Raji (cell line): ENCODE data around the gene PPP1R3F.

ENCODE experiments used
- POLR2A ChIP-seq: IDR thresholded peaks from 2 replicates; pipeline ENCODE4 v1.6.1; 2011; ENCODE audit warnings: low read depth, low read length, control low read depth; ENCODE audit not compliant: insufficient read depth

The PPP1R3F gene, protein sequence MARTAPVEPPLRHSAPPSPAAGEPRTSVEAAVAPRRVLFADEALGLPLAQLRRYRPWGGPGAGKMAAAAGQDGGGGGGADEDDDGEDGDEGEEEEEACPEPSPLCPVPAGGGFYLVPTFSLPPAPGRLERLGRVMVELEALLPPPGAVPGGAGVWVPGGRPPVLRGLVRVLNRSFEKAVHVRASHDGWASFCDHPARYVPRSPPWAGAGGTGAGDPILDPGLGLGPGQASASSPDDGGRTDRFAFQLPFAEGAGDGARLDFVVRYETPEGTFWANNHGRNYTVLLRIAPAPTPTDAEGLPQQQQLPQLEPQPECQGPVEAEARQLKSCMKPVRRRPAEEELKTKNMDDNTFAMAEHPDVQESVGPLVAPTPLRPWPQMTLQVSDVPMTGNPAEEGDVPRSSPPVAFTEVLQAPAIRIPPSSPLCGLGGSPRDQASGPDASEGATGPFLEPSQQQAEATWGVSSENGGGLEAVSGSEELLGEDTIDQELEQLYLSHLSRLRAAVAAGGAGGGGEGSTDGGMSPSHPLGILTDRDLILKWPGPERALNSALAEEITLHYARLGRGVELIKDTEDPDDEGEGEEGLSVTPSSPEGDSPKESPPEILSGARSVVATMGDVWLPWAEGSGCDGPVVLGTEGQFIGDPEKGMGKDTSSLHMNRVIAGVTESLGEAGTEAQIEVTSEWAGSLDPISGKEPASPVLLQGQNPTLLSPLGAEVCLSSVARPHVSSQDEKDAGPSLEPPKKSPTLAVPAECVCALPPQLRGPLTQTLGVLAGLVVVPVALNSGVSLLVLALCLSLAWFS

DNA sequence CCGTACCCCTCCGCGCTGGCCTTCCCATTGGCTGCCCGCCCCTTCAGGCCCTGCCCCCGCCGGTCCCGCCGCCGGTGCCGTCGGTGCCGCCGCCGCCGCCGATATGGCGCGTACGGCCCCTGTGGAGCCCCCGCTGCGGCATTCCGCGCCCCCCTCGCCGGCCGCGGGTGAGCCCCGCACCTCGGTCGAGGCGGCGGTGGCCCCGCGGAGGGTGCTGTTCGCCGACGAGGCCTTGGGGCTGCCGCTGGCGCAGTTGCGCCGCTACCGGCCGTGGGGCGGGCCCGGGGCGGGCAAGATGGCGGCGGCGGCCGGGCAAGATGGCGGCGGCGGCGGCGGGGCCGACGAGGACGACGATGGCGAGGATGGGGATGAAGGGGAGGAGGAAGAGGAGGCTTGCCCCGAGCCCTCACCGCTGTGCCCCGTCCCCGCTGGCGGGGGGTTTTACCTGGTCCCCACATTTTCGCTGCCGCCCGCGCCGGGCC, at the start of gene PPP1R3F:
Gene PPP1R3F, plus strand, starts transcription at position 27 of the 482 bp plus-strand sequence. Its CDS starts 77 bp downstream, at position 104.
- no peak for TF ChIP-seq POLR2A

DNA sequence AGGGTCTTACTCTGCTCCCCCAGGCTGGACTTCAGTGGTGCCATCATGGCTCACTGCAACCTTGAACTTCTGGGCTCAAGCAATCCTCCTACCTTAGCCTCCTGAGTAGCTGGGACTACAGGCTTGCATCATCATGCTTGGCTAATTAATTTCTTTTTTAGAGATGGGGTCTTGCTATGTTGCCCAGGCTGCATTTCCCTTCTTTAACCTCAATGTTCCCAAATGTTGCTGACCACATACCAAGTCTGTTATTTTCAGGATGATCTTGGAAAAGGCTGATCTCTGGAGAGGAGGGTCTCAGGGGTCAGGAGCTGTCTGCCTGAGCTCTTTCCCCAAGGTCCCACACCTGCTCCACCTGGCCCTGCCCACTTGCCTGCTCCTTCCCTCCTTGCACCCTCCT, 49.5 kb upstream of the PPP1R3F start:
- no peak for TF ChIP-seq POLR2A

DNA sequence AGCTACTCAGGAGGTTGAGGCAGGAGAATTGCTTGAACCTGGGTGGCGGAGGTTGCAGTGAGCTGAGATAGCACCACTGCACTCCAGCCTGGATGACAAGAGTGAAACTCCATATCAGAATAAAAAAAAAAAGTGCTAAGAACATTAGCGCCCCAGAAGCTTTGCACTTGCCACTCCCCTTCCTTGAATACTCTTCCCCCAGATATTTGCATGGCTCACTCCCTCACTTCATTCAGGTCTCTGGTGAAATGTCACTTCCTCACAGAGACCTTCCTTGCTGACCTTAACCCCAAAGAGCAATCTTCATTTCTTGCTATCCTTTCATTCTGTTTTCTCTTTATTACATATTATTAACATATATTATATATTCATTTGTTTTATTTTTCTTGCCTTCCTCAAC, 47.7 kb upstream of the PPP1R3F start:
- TF ChIP-seq POLR2A: no peak

DNA sequence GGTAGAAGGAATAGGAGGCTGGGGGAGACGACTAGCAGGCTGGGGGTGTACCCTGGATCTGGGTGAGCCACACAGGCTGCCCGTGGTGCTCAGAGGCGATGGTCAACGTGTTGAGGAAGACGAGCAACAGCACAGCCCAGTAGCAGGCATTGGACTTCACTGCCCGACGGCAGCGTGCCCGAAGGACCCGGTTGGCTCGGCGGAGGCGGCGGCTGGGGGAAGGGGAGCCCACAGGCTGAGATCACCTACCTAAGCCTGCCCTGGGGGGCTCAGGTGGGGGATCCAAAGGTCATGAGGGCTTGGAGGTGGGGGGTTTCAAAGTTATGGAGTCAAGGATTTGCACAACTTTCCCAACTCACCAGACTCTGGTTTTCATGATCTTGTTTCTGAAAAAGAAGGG, 43.7 kb upstream of the PPP1R3F start:
- no peak for TF ChIP-seq POLR2A

DNA sequence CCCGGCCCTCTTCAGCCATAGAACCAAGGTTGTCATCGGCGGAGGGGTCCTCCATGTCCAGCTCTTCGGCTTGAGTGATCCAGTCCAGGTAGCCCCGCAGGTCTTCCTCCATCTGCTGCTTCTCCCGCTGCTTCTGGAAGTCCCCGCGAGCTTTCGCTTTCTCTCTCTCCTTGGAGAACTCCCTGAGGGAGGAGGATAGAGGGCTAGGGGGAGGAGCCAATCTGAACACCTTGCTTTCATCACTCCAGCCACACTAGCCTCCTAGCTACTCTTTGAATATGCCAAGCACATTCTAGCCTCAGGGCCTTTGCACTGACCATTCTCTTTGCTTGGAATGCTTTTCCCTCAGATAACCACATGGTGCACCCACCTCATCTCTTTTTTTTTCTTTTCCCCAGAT, 42.6 kb upstream of the PPP1R3F start:
- no peak for TF ChIP-seq POLR2A

DNA sequence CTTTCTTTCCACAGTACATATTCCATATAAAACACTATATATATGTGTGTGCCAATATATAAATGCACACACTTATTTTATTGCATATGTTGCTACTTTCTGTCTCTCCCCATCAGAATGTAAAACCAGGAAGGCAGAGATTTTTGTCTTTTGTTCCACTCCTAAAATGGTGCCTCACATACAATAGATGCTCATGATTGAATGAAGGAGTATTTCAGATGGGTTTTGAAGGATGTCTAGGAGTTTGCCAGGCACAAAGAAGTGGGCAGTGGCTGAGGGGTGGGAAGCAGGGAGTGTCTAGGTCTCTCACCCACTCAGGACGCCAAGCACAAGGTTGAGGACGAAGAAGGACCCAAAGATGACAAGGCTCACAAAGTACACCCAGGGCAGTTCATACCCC, 41.9 kb upstream of the PPP1R3F start:
- no peak for TF ChIP-seq POLR2A

DNA sequence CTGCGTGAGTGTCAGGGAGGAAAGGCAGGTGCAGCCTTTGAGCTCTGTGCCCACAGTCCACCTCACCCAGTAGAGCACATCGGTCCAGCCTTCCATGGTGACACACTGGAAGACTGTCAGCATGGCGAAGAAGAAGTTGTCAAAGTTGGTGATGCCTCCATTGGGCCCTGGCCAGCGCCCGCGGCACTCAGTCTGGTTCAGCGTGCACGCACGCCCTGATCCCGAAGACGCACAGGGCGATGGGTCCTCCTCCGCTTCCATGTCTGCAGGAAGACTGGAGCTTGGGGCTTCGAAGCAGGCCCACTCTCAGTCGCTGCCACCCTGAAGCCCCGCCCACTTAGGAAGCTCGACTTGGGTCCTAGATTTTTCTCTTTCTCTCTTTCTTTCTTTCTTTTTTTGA, 41.4 kb upstream of the PPP1R3F start:
- TF ChIP-seq POLR2A: no peak

DNA sequence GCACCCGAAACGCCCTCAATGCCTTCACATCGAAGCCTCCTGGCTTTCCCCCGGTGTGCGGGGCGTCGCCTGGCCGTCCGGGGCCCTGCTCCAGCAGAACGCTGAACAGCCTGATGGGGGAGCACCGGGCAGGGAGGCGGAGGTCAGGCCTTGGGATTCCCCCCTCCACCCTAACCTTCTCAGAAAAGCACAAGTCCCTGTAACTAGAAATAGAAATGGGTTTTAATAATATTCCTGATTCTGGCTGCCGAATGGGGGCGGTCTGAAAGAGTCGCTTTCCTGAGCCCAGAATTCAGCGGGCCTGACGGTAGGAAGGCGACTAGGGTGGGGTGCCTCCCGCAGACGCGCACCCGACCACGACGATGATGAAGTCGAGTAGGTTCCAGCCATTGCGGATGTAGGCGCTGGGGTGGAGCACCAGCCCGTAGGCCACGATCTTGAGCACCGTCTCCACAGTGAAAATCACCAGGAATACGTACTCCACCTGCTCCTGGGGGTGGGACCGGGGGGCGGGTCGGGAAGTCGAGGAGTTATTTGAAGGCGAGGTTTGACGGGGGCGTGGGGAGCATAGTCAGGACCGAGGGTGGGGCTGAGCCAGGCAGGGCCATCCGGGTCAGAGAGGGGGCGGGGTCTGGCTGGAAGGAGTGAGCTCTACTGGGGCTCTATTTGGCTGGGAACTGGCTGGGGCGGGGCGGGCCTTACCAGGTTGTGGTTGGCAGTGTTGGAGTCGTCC, 38.9 kb upstream of the PPP1R3F start:
- TF ChIP-seq POLR2A: no peak

DNA sequence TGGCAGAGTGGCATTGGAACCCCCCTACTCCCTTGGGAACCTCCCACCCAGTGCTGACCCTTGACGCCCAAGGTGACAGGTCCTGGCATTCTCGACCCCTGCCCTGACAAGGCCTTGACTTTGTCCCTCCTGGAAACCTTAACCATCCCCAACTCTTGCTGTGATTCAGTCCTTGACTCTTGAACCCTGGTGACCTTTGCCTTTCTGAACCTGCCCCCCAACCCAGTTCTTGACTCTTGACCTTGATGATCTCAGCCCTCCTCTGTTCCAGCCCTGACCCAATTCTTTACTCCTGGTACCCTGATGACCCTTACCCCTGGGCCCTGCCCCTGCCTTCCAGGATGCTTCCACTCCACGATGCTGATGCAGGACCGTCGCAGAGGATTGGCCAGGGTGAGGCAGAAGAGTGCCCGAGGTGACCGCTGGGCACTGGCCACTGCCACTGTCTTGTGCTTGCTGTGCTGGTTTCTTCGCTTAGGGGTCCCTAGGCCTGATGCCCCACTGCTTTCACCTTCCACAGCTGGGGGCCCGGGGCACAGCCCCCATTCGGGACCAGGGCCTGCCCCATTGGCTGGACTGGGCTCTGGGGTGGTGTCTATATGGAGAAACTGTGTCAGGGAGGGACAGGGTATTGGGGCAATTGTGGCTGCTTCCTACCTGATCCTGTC, 38.1 kb upstream of the PPP1R3F start:
- TF ChIP-seq POLR2A: no peak

DNA sequence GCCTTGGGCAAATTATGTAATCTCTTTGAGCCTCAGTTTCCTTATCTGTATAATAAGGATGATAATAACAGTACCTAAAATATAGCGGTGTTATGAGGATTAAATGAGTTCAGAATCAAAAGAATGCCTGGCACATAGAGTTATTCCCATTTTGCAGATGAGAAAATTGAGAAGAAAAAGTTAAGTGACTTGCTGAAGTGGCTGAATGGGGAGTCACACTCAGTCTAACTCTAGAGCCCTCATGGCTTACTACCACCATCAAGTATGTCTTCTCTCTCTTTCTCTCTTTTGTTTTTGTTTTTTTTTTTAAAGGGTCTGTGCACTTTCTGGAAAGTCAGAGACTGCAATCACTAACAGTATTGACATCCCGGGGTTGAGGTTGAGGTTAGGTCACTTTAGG, 37.1 kb upstream of the PPP1R3F start:
- TF ChIP-seq POLR2A: no peak

DNA sequence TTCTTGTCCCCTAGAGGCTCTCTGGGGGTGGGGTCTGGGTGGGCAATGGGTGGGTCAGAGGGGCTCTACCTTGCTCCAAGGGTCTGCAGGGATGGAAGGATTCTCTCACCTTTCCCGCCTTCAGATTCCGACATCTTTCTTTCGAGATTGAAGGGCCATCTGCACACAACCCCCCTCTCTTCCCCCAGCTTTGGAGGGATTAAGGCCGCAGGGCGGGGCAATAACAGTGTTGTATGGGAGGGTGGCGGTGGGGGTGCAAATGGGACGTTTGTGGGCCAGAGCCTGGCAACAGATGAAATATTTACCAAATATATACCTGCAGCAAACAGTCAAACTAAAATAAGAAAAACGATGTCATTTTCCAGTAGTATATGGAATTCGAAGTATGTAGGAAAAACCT, 36.4 kb upstream of the PPP1R3F start, which contains the start of gene CACNA1F:
Gene CACNA1F, minus strand, starts transcription at position 165 of the 400 bp plus-strand sequence. Its CDS starts 31 bp downstream, at position 134.
- no peak for TF ChIP-seq POLR2A

DNA sequence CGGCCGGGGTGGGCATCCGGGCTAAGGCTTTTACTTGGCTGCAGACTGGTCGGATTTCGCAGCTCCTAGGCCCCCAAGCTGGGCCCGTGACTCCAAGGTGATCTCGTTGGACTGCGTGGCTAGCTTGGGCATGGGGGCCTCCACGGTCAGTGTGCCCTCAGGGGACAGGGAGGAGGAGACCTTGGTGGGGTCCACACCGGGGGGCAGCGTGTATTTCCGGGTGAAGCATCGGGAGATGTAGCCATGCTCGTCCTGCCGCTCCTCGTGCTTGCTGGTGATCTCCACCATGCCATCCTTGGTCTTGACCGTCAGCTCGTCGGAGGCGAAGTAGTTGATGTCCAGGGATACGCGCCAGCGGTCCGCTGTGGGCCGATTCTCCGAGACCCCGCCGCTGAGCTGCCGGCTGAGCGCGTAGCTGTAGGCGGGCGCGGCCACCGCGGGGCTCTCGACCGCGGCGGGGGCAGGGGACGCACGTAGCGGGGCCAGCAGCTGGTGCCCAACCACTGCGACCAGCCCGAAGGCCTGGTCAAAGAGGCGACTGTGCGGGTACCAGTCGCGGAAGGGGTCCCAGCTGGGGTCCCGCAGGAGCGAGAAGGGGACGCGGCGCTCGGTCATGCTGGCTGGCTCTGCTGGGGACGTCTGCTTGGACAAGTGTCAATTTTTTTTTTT, 35.6 kb upstream of the PPP1R3F start:
- no peak for TF ChIP-seq POLR2A

DNA sequence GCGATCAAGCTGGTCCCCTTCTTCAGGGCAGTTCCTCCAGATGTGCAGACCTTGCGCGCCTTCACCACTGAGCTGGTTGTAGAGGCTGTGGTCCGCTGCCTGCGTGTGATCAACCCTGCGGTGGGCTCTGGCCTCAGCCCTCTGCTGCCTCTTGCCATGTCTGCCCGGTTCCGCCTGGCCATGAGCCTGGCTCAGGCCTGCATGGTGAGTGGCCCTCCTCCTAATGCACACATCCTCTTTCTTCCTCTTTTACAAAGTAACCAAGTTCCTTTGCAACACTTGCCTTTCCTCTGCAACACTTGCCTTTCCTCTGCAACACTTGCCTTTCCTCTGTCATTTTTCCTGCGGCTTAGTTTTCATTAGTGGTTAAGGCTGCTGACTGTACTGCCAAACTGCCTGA, 32.5 kb upstream of the PPP1R3F start:
- no peak for TF ChIP-seq POLR2A

DNA sequence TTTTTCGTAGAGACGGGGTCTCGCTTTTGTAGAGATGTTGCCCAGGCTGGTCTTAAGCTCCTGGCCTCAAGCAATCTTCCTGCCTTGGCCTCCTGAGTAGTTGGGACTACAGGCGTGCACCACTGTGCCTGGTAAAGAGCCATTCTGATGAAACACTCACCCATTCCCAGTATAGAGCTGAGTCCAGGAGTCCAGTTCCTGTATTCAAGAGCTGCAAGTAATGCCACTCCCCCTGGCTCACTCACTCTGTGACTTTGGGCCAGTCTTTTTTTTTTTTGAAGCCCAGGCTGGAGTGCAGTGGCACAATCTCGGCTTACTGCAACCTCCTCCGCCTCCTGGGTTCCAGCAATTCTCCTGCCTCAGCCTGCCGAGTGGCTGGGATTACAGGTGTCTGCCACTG, 30.9 kb upstream of the PPP1R3F start:
- TF ChIP-seq POLR2A: no peak
